Parathyroid adenoma (tissue), 2 donors: ENCODE data around the gene TMEM63B.

ENCODE experiments used
- H2AFZ ChIP-seq: fragments of 300-600 bp; sonication (generic); one replicate; pipeline ENCODE4 v1.7.0; 2017; ENCODE audit warnings: antibody characterized with exemption, mild to moderate bottlenecking
- H3K27ac ChIP-seq: fragments of 300-600 bp; sonication (generic); one replicate; pipeline ENCODE4 v1.7.0; 2017
- H3K27me3 ChIP-seq: fragments of 300-600 bp; sonication (generic); one replicate; pipeline ENCODE4 v1.7.0; 2017; ENCODE audit warnings: low read length; ENCODE audit not compliant: control insufficient read depth, insufficient read depth
- H3K36me3 ChIP-seq: fragments of 300-600 bp; sonication (generic); one replicate; pipeline ENCODE4 v1.7.0; 2017; ENCODE audit warnings: low read length; ENCODE audit not compliant: control insufficient read depth, insufficient read depth
- H3K4me1 ChIP-seq: fragments of 300-600 bp; sonication (generic); one replicate; pipeline ENCODE4 v1.7.0; 2017; ENCODE audit warnings: control low read depth
- H3K4me2 ChIP-seq: fragments of 300-600 bp; sonication (generic); one replicate; pipeline ENCODE4 v1.7.0; 2017; ENCODE audit warnings: low read length
- H3K4me3 ChIP-seq: fragments of 300-600 bp; sonication (generic); one replicate; pipeline ENCODE4 v1.7.0; 2017; ENCODE audit warnings: low read depth, low read length
- H3K79me2 ChIP-seq: fragments of 300-600 bp; sonication (generic); one replicate; pipeline ENCODE4 v1.7.0; 2017; ENCODE audit warnings: control low read depth
- H3K9ac ChIP-seq: fragments of 300-600 bp; sonication (generic); one replicate; pipeline ENCODE4 v1.7.0; 2017; ENCODE audit warnings: mild to moderate bottlenecking
- H3K9me3 ChIP-seq: fragments of 300-600 bp; sonication (generic); one replicate; pipeline ENCODE4 v1.7.0; 2017; ENCODE audit warnings: low read length; ENCODE audit not compliant: control insufficient read depth
- CTCF ChIP-seq: fragments of 300-600 bp; sonication (generic); IDR thresholded peaks from one replicate; pipeline ENCODE4 v1.7.0; 2017; ENCODE audit warnings: antibody characterized with exemption, mild to moderate bottlenecking
- donor health status: primary hyperparathyroidism.

The TMEM63B gene

GRCh38 chr6:44080561-44081521 lies 46.5 kb upstream of the TMEM63B start:
- H2AFZ ChIP-seq, result no peak overlapping the region
- no peaks in the 10 kb centered on the region for H3K79me2 ChIP-seq
- no peak overlapping the region for H3K27ac ChIP-seq
- H3K27me3 ChIP-seq, result no peaks in the 10 kb centered on the region
- no peaks in the 10 kb centered on the region for H3K4me1 ChIP-seq
- H3K9ac ChIP-seq, result no peak overlapping the region
- no peak overlapping the region for H3K4me2 ChIP-seq
- H3K4me3 ChIP-seq, result no peak overlapping the region
- no peaks in the 10 kb centered on the region for H3K9me3 ChIP-seq
- H3K36me3 ChIP-seq, result no peaks in the 10 kb centered on the region
- no peak for TF ChIP-seq CTCF

DNA sequence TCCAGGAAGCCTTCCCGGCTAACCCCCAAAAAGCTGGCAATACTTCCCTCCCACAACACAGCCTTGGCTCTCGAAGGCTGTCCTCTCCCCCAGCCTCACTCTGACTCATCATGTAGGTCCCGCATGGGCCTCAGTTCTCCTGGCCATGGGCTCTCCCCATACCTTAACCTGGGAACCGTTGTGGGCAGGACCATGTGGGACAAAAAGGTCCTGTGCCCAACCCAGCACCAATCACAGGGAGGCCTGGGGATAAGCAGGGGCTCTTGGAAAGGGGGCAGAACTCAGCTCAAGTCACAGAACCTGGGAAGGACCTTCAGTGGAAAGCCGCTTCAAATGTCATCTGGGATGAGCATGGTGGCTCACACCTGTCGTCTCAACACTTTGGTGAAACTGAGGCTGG lies 45.6 kb upstream of the TMEM63B start:
- Histone ChIP-seq H3K4me1 (no peaks in the 10 kb centered on the region), H3K9me3 (no peaks in the 10 kb centered on the region)

DNA sequence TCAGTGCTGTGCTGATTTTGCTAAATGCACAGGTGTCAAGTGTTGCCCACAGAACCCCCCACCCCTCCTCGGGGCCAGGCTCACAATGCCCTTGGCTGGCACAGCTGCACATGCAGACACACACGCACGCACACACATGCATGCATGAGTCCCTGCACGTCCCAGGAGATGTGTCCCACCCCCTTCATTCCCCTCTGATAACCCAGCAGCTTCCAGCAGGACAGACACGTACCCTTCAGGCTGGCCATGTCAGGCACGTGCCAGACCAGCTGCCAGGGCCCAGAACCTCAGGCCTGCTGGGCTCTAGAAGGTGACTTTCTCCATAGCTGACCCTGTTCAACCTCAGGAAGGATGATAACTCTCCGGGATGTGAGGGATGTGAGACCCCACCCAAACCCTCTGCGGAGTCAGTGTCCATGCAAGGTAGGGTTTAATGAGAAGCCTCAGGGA lies 44.5 kb upstream of the TMEM63B start:
- no peak overlapping the region for H3K4me2 ChIP-seq
- H2AFZ ChIP-seq, result no peak overlapping the region
- no peaks in the 10 kb centered on the region for H3K9me3 ChIP-seq
- H3K9ac ChIP-seq, result no peak overlapping the region
- no peak overlapping the region for H3K4me3 ChIP-seq
- no peak for TF ChIP-seq CTCF
- no peaks in the 10 kb centered on the region for H3K27me3 ChIP-seq
- H3K79me2 ChIP-seq, result no peaks in the 10 kb centered on the region
- H3K4me1 ChIP-seq, result no peaks in the 10 kb centered on the region
- H3K36me3 ChIP-seq, result no peaks in the 10 kb centered on the region
- no peak overlapping the region for H3K27ac ChIP-seq

More for the DNA sequence above, 45.6 kb upstream of the TMEM63B start:
- H3K4me3 ChIP-seq, result no peak overlapping the region
- H3K27me3 ChIP-seq, result no peaks in the 10 kb centered on the region
- no peak overlapping the region for H3K27ac ChIP-seq
- no peak overlapping the region for H3K4me2 ChIP-seq
- H3K36me3 ChIP-seq, result no peaks in the 10 kb centered on the region
- H3K79me2 ChIP-seq, result no peaks in the 10 kb centered on the region
- no peak for TF ChIP-seq CTCF
- H3K9ac ChIP-seq, result no peak overlapping the region
- H2AFZ ChIP-seq, result no peak overlapping the region

DNA sequence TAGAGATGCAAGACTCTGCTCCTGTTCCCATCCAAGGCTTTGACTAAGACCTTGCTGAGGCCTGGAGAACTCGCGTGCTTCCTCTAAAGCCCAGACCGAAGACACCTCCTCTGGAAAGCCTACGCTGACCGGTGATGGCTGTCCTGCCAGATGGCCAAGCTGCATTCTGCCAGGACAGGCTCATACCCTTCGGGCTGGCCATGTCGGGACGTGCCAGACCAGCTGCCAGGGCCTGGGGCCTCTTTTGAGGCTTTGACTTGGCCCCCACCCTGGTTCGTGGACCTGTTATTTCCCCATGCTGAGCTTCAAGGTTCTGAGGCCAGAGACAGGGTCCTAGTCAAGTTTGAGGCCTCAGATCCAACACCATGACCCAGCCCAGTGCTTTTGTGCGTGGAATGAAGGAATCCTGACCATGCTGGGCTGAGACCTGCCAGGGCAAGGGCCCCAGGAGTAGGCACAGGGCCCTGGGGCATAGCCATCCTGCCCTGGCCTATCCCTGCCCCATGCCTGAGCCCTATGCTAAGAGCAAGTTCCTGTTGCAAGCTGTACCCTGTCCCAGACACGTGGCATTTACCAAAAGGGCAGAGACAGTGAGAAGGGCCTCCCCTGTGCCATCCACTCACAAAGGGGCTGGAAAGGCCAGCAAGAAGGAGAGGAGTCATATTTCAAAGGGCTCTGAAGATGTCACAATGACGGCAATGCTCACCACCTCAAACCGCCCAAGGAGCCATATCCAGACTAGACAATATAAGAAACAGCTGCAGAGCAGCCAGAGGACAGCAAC lies 42.9 kb upstream of the TMEM63B start:
- Histone ChIP-seq H2AFZ (no peak overlapping the region), H3K9ac (no peak overlapping the region), H3K79me2 (no peaks in the 10 kb centered on the region), H3K27me3 (no peaks in the 10 kb centered on the region), H3K4me2 (no peak overlapping the region), H3K36me3 (no peaks in the 10 kb centered on the region), H3K27ac (no peak overlapping the region), H3K4me3 (no peak overlapping the region), H3K4me1 (no peaks in the 10 kb centered on the region), H3K9me3 (no peaks in the 10 kb centered on the region)
- no peak for TF ChIP-seq CTCF
